B cell (primary cell): ENCODE results near the gene HMHB1. TPM values are rescaled to one million over a fixed set of nuclear protein-coding genes. Genes with fewer than 3 reads are reported as not detected.

Experiments
- ATAC-seq: fragments of 200-7000 bp; cut with Tn5 transposase; one replicate; pipeline ENCODE4 v1.10.0; 2021; ENCODE audit warnings: low read depth, mild to moderate bottlenecking, moderate number of reproducible peaks, moderate library complexity
- CTCF ChIA-PET: fragments of 350-600 bp; sonication (Branson Sonifier 250); formaldehyde crosslinking; loops from one replicate; lab custom pipeline; 2021; ENCODE audit warnings: antibody characterized with exemption, inconsistent platforms; lab: Charles Lee
- POLR2A ChIA-PET: fragments of 350-600 bp; sonication (Branson Sonifier 250); formaldehyde crosslinking; loops from one replicate; lab custom pipeline; 2021; ENCODE audit warnings: antibody characterized with exemption; lab: Charles Lee
- DNase-seq: peaks from one replicate; pipeline ENCODE4 v3.0.0; 2013
- H2AFZ ChIP-seq: 2 replicates; pipeline ENCODE4 v1.6.1; 2012; ENCODE audit warnings: mild to moderate bottlenecking, low read depth, low read length; ENCODE audit not compliant: insufficient read depth, poor library complexity, severe bottlenecking
- H3K27ac ChIP-seq, 2 donors: 1 replicate in 1 of 2; 2 replicates in 1 of 2; pipeline ENCODE4 v1.5.1; 2012 to 2013; ENCODE audit warnings: low read length in 2 of 2, mild to moderate bottlenecking in 2 of 2, moderate library complexity in 1 of 2
- H3K27me3 ChIP-seq, 4 experiments: fragments of 200-600 bp in 1 of 4; sonication (generic) in 1 of 4; replicated peaks in 1 of 4; 1 replicate in 2 of 4; 2 replicates in 2 of 4; pipeline versions ENCODE4 v1.6.1 to v1.7.0; 2013 to 2016; ENCODE audit warnings: low read length in 3 of 4, mild to moderate bottlenecking in 2 of 4, mixed read lengths in 1 of 4, moderate library complexity in 1 of 4; ENCODE audit not compliant: insufficient read depth in 4 of 4, control insufficient read depth in 3 of 4; ENCODE audit errors: control extremely low read depth in 1 of 4
- H3K36me3 ChIP-seq, 2 experiments: replicated peaks in 1 of 2; 1 replicate in 1 of 2; 2 replicates in 1 of 2; pipeline versions ENCODE4 v1.6.1 to v1.7.1; 2013; ENCODE audit warnings: low read length in 1 of 2; ENCODE audit not compliant: insufficient read depth in 2 of 2, control insufficient read depth in 1 of 2; ENCODE audit errors: control extremely low read depth in 1 of 2, extremely low read depth in 1 of 2
- H3K4me1 ChIP-seq, 2 donors: fragments of 200-600 bp in 1 of 2; sonication (generic) in 1 of 2; 1 replicate in 1 of 2; 2 replicates in 1 of 2; pipeline versions ENCODE4 v1.5.1 to v1.6.1; 2013 to 2017; ENCODE audit warnings: low read length in 2 of 2; ENCODE audit not compliant: control insufficient read depth in 2 of 2, insufficient read depth in 2 of 2
- H3K4me2 ChIP-seq: replicated peaks from 2 replicates; pipeline ENCODE3; 2012; ENCODE audit warnings: mild to moderate bottlenecking, low read depth, low read length; ENCODE audit not compliant: poor library complexity, severe bottlenecking
- H3K4me3 ChIP-seq, 5 experiments: fragments of 200-600 bp in 1 of 5; sonication (generic) in 1 of 5; 1 replicate in 3 of 5; 2 replicates in 2 of 5; pipeline versions ENCODE4 v1.5.1 to v1.7.0; 2011 to 2016; ENCODE audit warnings: low read length in 4 of 5, mild to moderate bottlenecking in 4 of 5, low read depth in 2 of 5, control low read depth in 1 of 5, moderate library complexity in 1 of 5; ENCODE audit not compliant: insufficient read depth in 1 of 5; ENCODE audit errors: control extremely low read depth in 1 of 5, extremely low read depth in 1 of 5
- H3K79me2 ChIP-seq: fragments of 200-600 bp; sonication (generic); one replicate; pipeline ENCODE4 v1.6.0; 2016; ENCODE audit warnings: low read length; ENCODE audit not compliant: control insufficient read depth, insufficient read depth
- H3K9ac ChIP-seq: fragments of 200-600 bp; sonication (generic); 2 replicates; pipeline ENCODE4 v1.6.1; 2017; ENCODE audit warnings: mild to moderate bottlenecking, low read length, moderate library complexity
- H3K9me3 ChIP-seq, 3 donors: one replicate each; pipeline versions ENCODE4 v1.6.1 to v1.7.1; 2013; ENCODE audit warnings: low read length in 2 of 3; ENCODE audit not compliant: control insufficient read depth in 2 of 3, insufficient read depth in 1 of 3; ENCODE audit errors: control extremely low read depth in 1 of 3
- H4K20me1 ChIP-seq: 2 replicates; pipeline ENCODE4 v1.6.0; 2012; ENCODE audit warnings: mild to moderate bottlenecking, low read length; ENCODE audit not compliant: insufficient read depth, control insufficient read depth, poor library complexity, severe bottlenecking
- H3K27ac Mint-ChIP-seq: one replicate; pipeline ENCODE4 v1.8.0; 2021; ENCODE audit warnings: mixed read lengths
- H3K27me3 Mint-ChIP-seq: one replicate; pipeline ENCODE4 v1.8.0; 2021; ENCODE audit warnings: mixed read lengths
- H3K4me1 Mint-ChIP-seq: one replicate; pipeline ENCODE4 v1.8.0; 2021; ENCODE audit warnings: mixed read lengths
- H3K4me3 Mint-ChIP-seq: one replicate; pipeline ENCODE4 v1.8.0; 2021; ENCODE audit warnings: mixed read lengths
- H3K9me3 Mint-ChIP-seq: one replicate; pipeline ENCODE4 v1.8.0; 2022; ENCODE audit warnings: mixed read lengths; ENCODE audit not compliant: insufficient read depth
- EZH2 ChIP-seq: IDR thresholded peaks from 2 replicates; pipeline ENCODE4 v1.6.1; 2012; ENCODE audit warnings: borderline replicate concordance, low read depth, mild to moderate bottlenecking, moderate library complexity, low read length; ENCODE audit not compliant: insufficient read depth, poor library complexity, severe bottlenecking
- WGBS: methylation state at CpG from one replicate; pipeline ENCODE4 v1.1.5; 2013; ENCODE audit warnings: missing lambda C conversion rate; ENCODE audit not compliant: insufficient coverage; 5-methylcytosine and 5-hydroxymethylcytosine counted together
- intact Hi-C: fragments of 100-400 bp; cut with micrococcal nuclease; formaldehyde crosslinking; loops from one replicate; pipeline ENCODE4 v1.10.0; 2022
- polyA plus RNA-seq: library from polyadenylated mRNA; depleted of rRNA; stranded (reverse); fragments of >200 nt; gene quantifications from 2 replicates; pipeline ENCODE4 v1.2.3, GENCODE V29; 2012
- total RNA-seq, 2 donors: library from RNA; stranded (reverse); fragments of 120-200 nt in 1 of 2; gene quantifications; 1 replicate in 1 of 2; 2 replicates in 1 of 2; pipeline versions ENCODE4 v1.2.3 to v1.2.4, GENCODE V29; 2013 to 2022
- TF ChIP-seq, protein P1 (sequence below): fragments of 200-600 bp; IDR thresholded peaks from one replicate; pipeline ENCODE4 v1.8.0; 2022; ENCODE audit warnings: antibody characterized with exemption, mild to moderate bottlenecking

The HMHB1 gene
- total and polyA plus RNA-seq, 2 donors (not counting 1 experiment from before 2014, with no cell fraction given): not detected

GRCh38 chr5:143800715-143801114 is 11.2 kb upstream of the HMHB1 start:
- ATAC-seq: no peak
- H3K9me3 ChIP-seq: no peaks in the 10 kb centered on the region
- POLR2A ChIA-PET: no interaction called here
- no peaks in the 10 kb centered on the region for H4K20me1 ChIP-seq
- H3K4me3 ChIP-seq: no peak overlapping the region
- peak overlapping the region; percentile 65 for H2AFZ ChIP-seq
- no peaks in the 10 kb centered on the region for H3K27me3 ChIP-seq
- peaks cover 14 to 24% of the 10 kb centered on the region in 2 donors for H3K4me1 ChIP-seq
- no peaks in the 10 kb centered on the region for H3K36me3 ChIP-seq
- Mint-ChIP-seq H3K27me3 (no peaks in the 10 kb centered on the region), H3K27ac (no peak overlapping the region), H3K4me3 (peak overlapping the region; percentile 11), H3K9me3 (no peaks in the 10 kb centered on the region), H3K4me1 (peaks cover 33% of the 10 kb centered on the region)
- DNase-seq: no peak
- H3K9ac ChIP-seq: no peak overlapping the region
- CTCF ChIA-PET: interaction anchor here (1.1 kb wide), 1 partner anchor 797 kb away, joined by 3 read pairs; no protein-coding TSS in a partner anchor
- intact Hi-C loops: no loop called here
- H3K4me2 ChIP-seq: peak overlapping the region; percentile 43
- WGBS: 60% methylated on average over 1 of the region's 2 CpGs
- no peak overlapping the region for H3K27ac ChIP-seq
- H3K79me2 ChIP-seq: no peaks in the 10 kb centered on the region
- TF ChIP-seq, protein P1, sequence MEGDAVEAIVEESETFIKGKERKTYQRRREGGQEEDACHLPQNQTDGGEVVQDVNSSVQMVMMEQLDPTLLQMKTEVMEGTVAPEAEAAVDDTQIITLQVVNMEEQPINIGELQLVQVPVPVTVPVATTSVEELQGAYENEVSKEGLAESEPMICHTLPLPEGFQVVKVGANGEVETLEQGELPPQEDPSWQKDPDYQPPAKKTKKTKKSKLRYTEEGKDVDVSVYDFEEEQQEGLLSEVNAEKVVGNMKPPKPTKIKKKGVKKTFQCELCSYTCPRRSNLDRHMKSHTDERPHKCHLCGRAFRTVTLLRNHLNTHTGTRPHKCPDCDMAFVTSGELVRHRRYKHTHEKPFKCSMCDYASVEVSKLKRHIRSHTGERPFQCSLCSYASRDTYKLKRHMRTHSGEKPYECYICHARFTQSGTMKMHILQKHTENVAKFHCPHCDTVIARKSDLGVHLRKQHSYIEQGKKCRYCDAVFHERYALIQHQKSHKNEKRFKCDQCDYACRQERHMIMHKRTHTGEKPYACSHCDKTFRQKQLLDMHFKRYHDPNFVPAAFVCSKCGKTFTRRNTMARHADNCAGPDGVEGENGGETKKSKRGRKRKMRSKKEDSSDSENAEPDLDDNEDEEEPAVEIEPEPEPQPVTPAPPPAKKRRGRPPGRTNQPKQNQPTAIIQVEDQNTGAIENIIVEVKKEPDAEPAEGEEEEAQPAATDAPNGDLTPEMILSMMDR: no peak
- TF ChIP-seq EZH2: no peak

DNA sequence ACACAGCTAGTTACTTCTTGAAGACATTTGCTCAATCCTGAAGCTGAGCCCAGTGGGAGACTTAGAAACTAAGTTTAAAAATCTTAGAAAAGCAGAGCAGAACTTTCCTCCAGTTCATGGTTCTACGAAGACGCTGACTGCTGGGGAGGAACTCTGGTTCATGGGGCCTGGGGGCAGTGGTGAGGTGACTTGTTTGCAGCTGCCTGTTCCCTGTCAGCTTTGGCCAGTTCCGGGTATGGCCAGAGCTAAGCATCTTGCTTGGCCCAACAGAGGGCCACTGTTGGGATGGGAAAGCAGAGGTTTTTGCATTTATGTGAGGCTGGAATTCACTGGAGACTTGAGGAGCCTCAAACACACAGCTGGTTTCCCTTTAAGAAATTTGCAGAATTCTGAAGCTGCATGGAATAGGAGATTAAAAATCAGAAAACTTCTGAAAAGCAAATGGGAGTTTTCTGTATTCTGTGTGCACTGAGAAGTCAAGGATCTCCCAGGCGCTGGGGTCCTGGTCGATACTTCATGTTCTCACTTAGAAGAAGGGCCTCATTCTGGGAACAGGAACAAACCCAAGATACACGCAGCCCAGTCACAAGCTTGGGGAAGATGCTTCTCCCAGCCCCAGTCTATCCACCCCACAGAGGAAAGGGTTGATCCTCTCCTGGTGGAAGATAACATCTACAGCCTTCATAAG is 10.6 kb upstream of the HMHB1 start:
- H3K4me3 ChIP-seq: no peak overlapping the region
- H3K9ac ChIP-seq: no peak overlapping the region
- no peaks in the 10 kb centered on the region for H3K27me3 Mint-ChIP-seq
- H3K27me3 ChIP-seq: no peaks in the 10 kb centered on the region
- no peaks in the 10 kb centered on the region for H4K20me1 ChIP-seq
- H3K4me1 Mint-ChIP-seq: peaks cover 32% of the 10 kb centered on the region
- no peaks in the 10 kb centered on the region for H3K9me3 Mint-ChIP-seq
- intact Hi-C loops: no loop called here
- no peak overlapping the region for H3K27ac ChIP-seq
- ChIA-PET CTCF (interaction anchor here (0.9 to 1.8 kb wide), 3 partner anchors 8 to 798 kb away, joined by 3 to 4 read pairs (median 4); no protein-coding TSS in a partner anchor), POLR2A (no interaction called here)
- H3K4me1 ChIP-seq: peaks cover 14 to 24% of the 10 kb centered on the region in 2 donors
- TF ChIP-seq, protein P1: no peak
- no peak for TF ChIP-seq EZH2
- H3K36me3 ChIP-seq: no peaks in the 10 kb centered on the region
- ATAC-seq (no peak), DNase-seq (no peak)
- peak overlapping the region; percentile 18 for H3K4me3 Mint-ChIP-seq
- 42% methylated on average over 5 of the region's 6 CpGs for WGBS
- peak overlapping the region; percentile 43 for H3K4me2 ChIP-seq
- no peaks in the 10 kb centered on the region for H3K79me2 ChIP-seq
- peak overlapping the region; percentile 65 for H2AFZ ChIP-seq
- H3K9me3 ChIP-seq: no peaks in the 10 kb centered on the region
- H3K27ac Mint-ChIP-seq: no peak overlapping the region
